ENCODE data around the gene SEMA3C.
A peak's percentile ranks its signal among the peaks of the same experiment; 100 is the strongest.

The SEMA3C gene

GRCh38 chr7:80848841-80849240 is 70.0 kb downstream of the SEMA3C start:
- DNase-seq (ENCODE audit: low spot score): no peak

GRCh38 chr7:80847895-80848294 is 71.0 kb downstream of the SEMA3C start:
- DNase-seq (ENCODE audit: low spot score): no peak

- no peak for DNase-seq (ENCODE audit: low spot score)
These were observed 71.8 kb downstream of the SEMA3C start for GRCh38 chr7:80847027-80847426.

GRCh38 chr7:80844916-80845315 is 73.9 kb downstream of the SEMA3C start:
- DNase-seq (ENCODE audit: low spot score): no peak

GRCh38 chr7:80843018-80843677 is 75.7 kb downstream of the SEMA3C start:
- no peak for DNase-seq (ENCODE audit: low spot score)

- no peak for DNase-seq (ENCODE audit: low spot score)
These were observed 76.6 kb downstream of the SEMA3C start for GRCh38 chr7:80842022-80842790.

GRCh38 chr7:80841423-80841955 is 77.4 kb downstream of the SEMA3C start:
- DNase-seq (ENCODE audit: low spot score): no peak

GRCh38 chr7:80840681-80841080 is 78.2 kb downstream of the SEMA3C start:
- no peak for DNase-seq (ENCODE audit: low spot score)

- DNase-seq (ENCODE audit: low spot score): no peak
These were observed 79.0 kb downstream of the SEMA3C start for GRCh38 chr7:80839855-80840254.

- peak; percentile 49 for DNase-seq (ENCODE audit: low spot score)
These were observed 80.2 kb downstream of the SEMA3C start for GRCh38 chr7:80838643-80839042.

- no peak for DNase-seq (ENCODE audit: low spot score)
These were observed 81.5 kb downstream of the SEMA3C start for GRCh38 chr7:80837345-80837744.

- DNase-seq (ENCODE audit: low spot score): no peak
These were observed 83.6 kb downstream of the SEMA3C start for GRCh38 chr7:80835251-80835650.

GRCh38 chr7:80833289-80834268 is 85.3 kb downstream of the SEMA3C start:
- no peak for DNase-seq (ENCODE audit: low spot score)

- DNase-seq (ENCODE audit: low spot score): no peak
These were observed 86.8 kb downstream of the SEMA3C start for GRCh38 chr7:80832006-80832405.

- no peak for DNase-seq (ENCODE audit: low spot score)
These were observed 88.1 kb downstream of the SEMA3C start for GRCh38 chr7:80830584-80831285.

- DNase-seq (ENCODE audit: low spot score): no peak
These were observed 88.8 kb downstream of the SEMA3C start for GRCh38 chr7:80830010-80830409.

- DNase-seq (ENCODE audit: low spot score): no peak
These were observed 89.3 kb downstream of the SEMA3C start for GRCh38 chr7:80829527-80829926.

- DNase-seq (ENCODE audit: low spot score): no peak
These were observed 91.6 kb downstream of the SEMA3C start for GRCh38 chr7:80827239-80827633.

- DNase-seq (ENCODE audit: low spot score): no peak
These were observed 92.2 kb downstream of the SEMA3C start for GRCh38 chr7:80826520-80827238.

- no peak for DNase-seq (ENCODE audit: low spot score)
These were observed 93.4 kb downstream of the SEMA3C start for GRCh38 chr7:80825499-80825898.

GRCh38 chr7:80824253-80824652 is 94.6 kb downstream of the SEMA3C start:
- DNase-seq (ENCODE audit: low spot score): no peak
